HEK293 (cell line): ENCODE measurements around the gene SLC39A11.

Experiments
- CTCF ChIA-PET: fragments of 350-600 bp; formaldehyde crosslinking; extraction: SDS; loops from one replicate; lab custom pipeline; 2021; ENCODE audit warnings: antibody characterized with exemption; lab: Yijun Ruan, JAX
- POLR2A ChIA-PET: fragments of 300-600 bp; formaldehyde crosslinking; extraction: SDS; loops from one replicate; lab custom pipeline; 2020; ENCODE audit warnings: antibody characterized with exemption, inconsistent platforms; lab: Yijun Ruan, JAX
- H3K27ac ChIP-seq: fragments of 200-500 bp; sonication (Bioruptor generic); 2 replicates; pipeline ENCODE4 v1.5.1; 2014; ENCODE audit warnings: low read depth, low read length, control low read depth, inconsistent platforms; ENCODE audit errors: extremely low read depth
- H3K36me3 ChIP-seq, 2 experiments: fragments of 200-500 bp in 1 of 2; sonication (Bioruptor generic) in 1 of 2; 1 replicate in 1 of 2; 2 replicates in 1 of 2; pipeline ENCODE4 v1.5.1; 2014 to 2017; ENCODE audit warnings: inconsistent platforms in 2 of 2, low read length in 2 of 2; ENCODE audit not compliant: control insufficient read depth in 2 of 2, insufficient read depth in 1 of 2
- H3K4me1 ChIP-seq: fragments of 200-500 bp; sonication (Bioruptor generic); 2 replicates; pipeline ENCODE4 v1.5.1; 2014; ENCODE audit warnings: mild to moderate bottlenecking, low read length, inconsistent platforms; ENCODE audit not compliant: control insufficient read depth, insufficient read depth
- H3K4me3 ChIP-seq: 2 replicates; pipeline ENCODE4 v1.5.1; 2011; ENCODE audit warnings: low read depth, mild to moderate bottlenecking, control low read depth, low read length, moderate library complexity
- H3K9me3 ChIP-seq: fragments of 200-500 bp; sonication (Bioruptor generic); 2 replicates; pipeline ENCODE4 v1.5.1; 2014; ENCODE audit warnings: low read depth, low read length, inconsistent platforms; ENCODE audit not compliant: control insufficient read depth, insufficient read depth
- EGR2 ChIP-seq: fragments of 450-650 bp; formaldehyde crosslinking; IDR thresholded peaks from 2 replicates; pipeline ENCODE4 v1.5.1; 2016; ENCODE audit warnings: low read depth, missing biosample characterization, missing genetic modification characterization
- GFI1B ChIP-seq: fragments of 450-650 bp; formaldehyde crosslinking; IDR thresholded peaks from 2 replicates; pipeline ENCODE4 v1.5.1; 2016; ENCODE audit warnings: missing biosample characterization, missing genetic modification characterization
- KLF7 ChIP-seq: fragments of 450-650 bp; formaldehyde crosslinking; IDR thresholded peaks from 2 replicates; pipeline ENCODE4 v1.5.1; 2016; ENCODE audit warnings: missing biosample characterization, missing genetic modification characterization, borderline replicate concordance
- SALL2 ChIP-seq: fragments of 450-650 bp; formaldehyde crosslinking; IDR thresholded peaks from 2 replicates; pipeline ENCODE4 v1.5.0; 2017; ENCODE audit warnings: missing biosample characterization, mild to moderate bottlenecking, missing genetic modification characterization, borderline replicate concordance
- TRIM28 ChIP-seq: IDR thresholded peaks from 2 replicates; pipeline ENCODE4 v1.6.1; 2011; ENCODE audit warnings: low read length, control low read depth, borderline replicate concordance
- ZFP3 ChIP-seq: fragments of 450-650 bp; formaldehyde crosslinking; IDR thresholded peaks from 2 replicates; pipeline ENCODE4 v1.5.1; 2016; ENCODE audit warnings: low read depth, missing biosample characterization, missing genetic modification characterization
- ZNF133 ChIP-seq: fragments of 450-650 bp; formaldehyde crosslinking; IDR thresholded peaks from 2 replicates; pipeline ENCODE4 v1.5.1; 2016; ENCODE audit warnings: missing biosample characterization, missing genetic modification characterization
- ZNF157 ChIP-seq: fragments of 450-650 bp; formaldehyde crosslinking; IDR thresholded peaks from 2 replicates; pipeline ENCODE4 v1.5.1; 2016; ENCODE audit warnings: missing biosample characterization, missing genetic modification characterization
- ZNF23 ChIP-seq: fragments of 450-650 bp; formaldehyde crosslinking; IDR thresholded peaks from 2 replicates; pipeline ENCODE4 v1.5.1; 2016; ENCODE audit warnings: missing biosample characterization, missing genetic modification characterization, borderline replicate concordance
- ZNF239 ChIP-seq: fragments of 450-650 bp; formaldehyde crosslinking; IDR thresholded peaks from 2 replicates; pipeline ENCODE4 v1.5.1; 2016; ENCODE audit warnings: missing biosample characterization, missing genetic modification characterization
- ZNF324 ChIP-seq: fragments of 450-650 bp; formaldehyde crosslinking; IDR thresholded peaks from 2 replicates; pipeline ENCODE4 v1.5.1; 2016; ENCODE audit warnings: missing biosample characterization, missing genetic modification characterization
- ZNF37A ChIP-seq: fragments of 450-650 bp; IDR thresholded peaks from 2 replicates; pipeline ENCODE4 v1.5.1; 2018; ENCODE audit warnings: missing biosample characterization, missing genetic modification characterization
- ZNF521 ChIP-seq: fragments of 450-650 bp; formaldehyde crosslinking; IDR thresholded peaks from 2 replicates; pipeline ENCODE4 v1.5.1; 2017; ENCODE audit warnings: missing biosample characterization, mild to moderate bottlenecking, missing genetic modification characterization
- ZNF530 ChIP-seq: fragments of 450-650 bp; formaldehyde crosslinking; IDR thresholded peaks from 2 replicates; pipeline ENCODE4 v1.5.1; 2016; ENCODE audit warnings: low read depth, missing biosample characterization, missing genetic modification characterization
- ZNF585B ChIP-seq: fragments of 450-650 bp; formaldehyde crosslinking; IDR thresholded peaks from 2 replicates; pipeline ENCODE4 v1.5.1; 2016; ENCODE audit warnings: missing biosample characterization, missing genetic modification characterization
- ZNF610 ChIP-seq: fragments of 450-650 bp; formaldehyde crosslinking; IDR thresholded peaks from 2 replicates; pipeline ENCODE4 v1.5.1; 2016; ENCODE audit warnings: missing biosample characterization, missing genetic modification characterization, borderline replicate concordance
- ZNF664 ChIP-seq: fragments of 450-650 bp; formaldehyde crosslinking; IDR thresholded peaks from 2 replicates; pipeline ENCODE4 v1.5.1; 2016; ENCODE audit warnings: missing biosample characterization, missing genetic modification characterization
- ZNF776 ChIP-seq: fragments of 450-650 bp; formaldehyde crosslinking; IDR thresholded peaks from 2 replicates; pipeline ENCODE4 v1.5.0; 2017; ENCODE audit warnings: missing biosample characterization, missing genetic modification characterization, borderline replicate concordance
- ZNF830 ChIP-seq: fragments of 450-650 bp; IDR thresholded peaks from 2 replicates; pipeline ENCODE4 v1.5.0; 2018; ENCODE audit warnings: missing biosample characterization, missing genetic modification characterization, low read depth, mild to moderate bottlenecking, moderate library complexity
- ZSCAN16 ChIP-seq: fragments of 450-650 bp; formaldehyde crosslinking; IDR thresholded peaks from 2 replicates; pipeline ENCODE4 v1.5.1; 2016; ENCODE audit warnings: missing biosample characterization, missing genetic modification characterization
- TF ChIP-seq, protein P1 (sequence below): fragments of 450-650 bp; formaldehyde crosslinking; IDR thresholded peaks from 2 replicates; pipeline ENCODE4 v1.5.1; 2016; ENCODE audit warnings: missing biosample characterization, missing genetic modification characterization
- TF ChIP-seq, protein P2 (sequence below): fragments of 450-650 bp; formaldehyde crosslinking; IDR thresholded peaks from 2 replicates; pipeline ENCODE4 v1.5.1; 2016; ENCODE audit warnings: missing biosample characterization, missing genetic modification characterization
- TF ChIP-seq, protein P3 (sequence below): fragments of 450-650 bp; formaldehyde crosslinking; IDR thresholded peaks from 2 replicates; pipeline ENCODE4 v1.5.0; 2017; ENCODE audit warnings: missing biosample characterization, missing genetic modification characterization, borderline replicate concordance
- TF ChIP-seq, protein P4 (sequence below): fragments of 450-650 bp; formaldehyde crosslinking; IDR thresholded peaks from 2 replicates; pipeline ENCODE4 v1.5.1; 2017; ENCODE audit warnings: missing biosample characterization, missing genetic modification characterization
- TF ChIP-seq, protein P5 (sequence below): fragments of 450-650 bp; formaldehyde crosslinking; IDR thresholded peaks from 2 replicates; pipeline ENCODE4 v1.5.1; 2017; ENCODE audit warnings: missing biosample characterization, missing genetic modification characterization

Gene SLC39A11

DNA sequence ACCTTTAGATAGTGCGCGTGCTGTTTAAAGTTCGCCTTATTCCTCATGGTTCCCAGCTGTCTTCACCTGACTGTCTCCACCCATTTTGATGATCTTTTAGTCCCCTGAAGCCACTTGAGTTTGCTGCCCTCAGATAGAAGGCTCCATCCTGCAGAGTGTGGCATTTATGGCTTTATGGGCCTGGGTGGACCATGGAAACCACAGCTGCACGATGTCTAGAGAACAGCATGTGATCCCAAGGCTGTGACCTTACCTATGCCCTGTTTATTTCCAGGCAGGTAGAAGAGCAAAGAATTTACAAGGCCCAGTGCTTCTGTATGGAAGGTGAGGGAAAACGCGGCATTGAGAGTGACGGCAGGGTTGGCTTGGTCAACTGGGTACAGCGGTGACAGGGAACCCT is 356.9 kb downstream of the SLC39A11 start (continued):
- TF ChIP-seq, protein P1, sequence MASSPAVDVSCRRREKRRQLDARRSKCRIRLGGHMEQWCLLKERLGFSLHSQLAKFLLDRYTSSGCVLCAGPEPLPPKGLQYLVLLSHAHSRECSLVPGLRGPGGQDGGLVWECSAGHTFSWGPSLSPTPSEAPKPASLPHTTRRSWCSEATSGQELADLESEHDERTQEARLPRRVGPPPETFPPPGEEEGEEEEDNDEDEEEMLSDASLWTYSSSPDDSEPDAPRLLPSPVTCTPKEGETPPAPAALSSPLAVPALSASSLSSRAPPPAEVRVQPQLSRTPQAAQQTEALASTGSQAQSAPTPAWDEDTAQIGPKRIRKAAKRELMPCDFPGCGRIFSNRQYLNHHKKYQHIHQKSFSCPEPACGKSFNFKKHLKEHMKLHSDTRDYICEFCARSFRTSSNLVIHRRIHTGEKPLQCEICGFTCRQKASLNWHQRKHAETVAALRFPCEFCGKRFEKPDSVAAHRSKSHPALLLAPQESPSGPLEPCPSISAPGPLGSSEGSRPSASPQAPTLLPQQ (tag by site-specific recombination), result no peak
- TF ChIP-seq ZNF23 (tag by site-specific recombination), result no peak
- no peak for TF ChIP-seq ZSCAN16 (tag by site-specific recombination)
- no peak for TF ChIP-seq ZNF157 (tag by site-specific recombination)
- no peak for TF ChIP-seq ZNF324 (tag by site-specific recombination)
- TF ChIP-seq SALL2, result no peak

DNA sequence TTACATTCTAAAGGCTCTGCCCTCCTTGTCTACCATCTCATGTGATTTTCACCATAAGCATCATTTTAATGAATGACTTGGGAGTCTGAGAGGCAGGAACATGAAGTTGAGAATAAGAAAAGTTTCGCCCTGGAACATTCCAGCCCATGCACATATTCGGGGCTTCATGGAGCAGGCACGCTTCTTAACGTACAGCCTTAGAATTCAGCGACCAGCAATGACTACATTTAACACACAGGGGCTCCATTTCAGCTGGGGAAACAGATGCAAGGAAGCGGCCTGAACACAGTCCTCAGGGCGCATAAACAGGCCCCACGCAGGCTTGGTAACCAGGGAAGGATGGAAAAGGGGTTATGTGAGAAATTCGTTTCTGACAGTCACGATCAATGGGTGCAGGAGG is 357.4 kb downstream of the SLC39A11 start:
- Histone ChIP-seq H3K4me1 (no peaks in the 10 kb centered on the region), H3K27ac (no peak overlapping the region), H3K4me3 (no peak overlapping the region), H3K9me3 (no peaks in the 10 kb centered on the region), H3K36me3 (no peaks in the 10 kb centered on the region)
- ChIA-PET CTCF (interaction anchor here (1.1 to 3.4 kb wide), 3 partner anchors 10 to 459 kb away, joined by 3 to 20 read pairs (median 3); no protein-coding TSS in a partner anchor), POLR2A (no interaction called here)
- TF ChIP-seq ZFP3 (tag by site-specific recombination) (no peak), ZNF530 (tag by site-specific recombination) (no peak), ZNF37A (tag by site-specific recombination) (no peak)
- TF ChIP-seq, protein P2, sequence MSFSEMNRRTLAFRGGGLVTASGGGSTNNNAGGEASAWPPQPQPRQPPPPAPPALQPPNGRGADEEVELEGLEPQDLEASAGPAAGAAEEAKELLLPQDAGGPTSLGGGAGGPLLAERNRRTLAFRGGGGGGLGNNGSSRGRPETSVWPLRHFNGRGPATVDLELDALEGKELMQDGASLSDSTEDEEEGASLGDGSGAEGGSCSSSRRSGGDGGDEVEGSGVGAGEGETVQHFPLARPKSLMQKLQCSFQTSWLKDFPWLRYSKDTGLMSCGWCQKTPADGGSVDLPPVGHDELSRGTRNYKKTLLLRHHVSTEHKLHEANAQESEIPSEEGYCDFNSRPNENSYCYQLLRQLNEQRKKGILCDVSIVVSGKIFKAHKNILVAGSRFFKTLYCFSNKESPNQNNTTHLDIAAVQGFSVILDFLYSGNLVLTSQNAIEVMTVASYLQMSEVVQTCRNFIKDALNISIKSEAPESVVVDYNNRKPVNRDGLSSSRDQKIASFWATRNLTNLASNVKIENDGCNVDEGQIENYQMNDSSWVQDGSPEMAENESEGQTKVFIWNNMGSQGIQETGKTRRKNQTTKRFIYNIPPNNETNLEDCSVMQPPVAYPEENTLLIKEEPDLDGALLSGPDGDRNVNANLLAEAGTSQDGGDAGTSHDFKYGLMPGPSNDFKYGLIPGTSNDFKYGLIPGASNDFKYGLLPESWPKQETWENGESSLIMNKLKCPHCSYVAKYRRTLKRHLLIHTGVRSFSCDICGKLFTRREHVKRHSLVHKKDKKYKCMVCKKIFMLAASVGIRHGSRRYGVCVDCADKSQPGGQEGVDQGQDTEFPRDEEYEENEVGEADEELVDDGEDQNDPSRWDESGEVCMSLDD (tag by site-specific recombination), result no peak

DNA sequence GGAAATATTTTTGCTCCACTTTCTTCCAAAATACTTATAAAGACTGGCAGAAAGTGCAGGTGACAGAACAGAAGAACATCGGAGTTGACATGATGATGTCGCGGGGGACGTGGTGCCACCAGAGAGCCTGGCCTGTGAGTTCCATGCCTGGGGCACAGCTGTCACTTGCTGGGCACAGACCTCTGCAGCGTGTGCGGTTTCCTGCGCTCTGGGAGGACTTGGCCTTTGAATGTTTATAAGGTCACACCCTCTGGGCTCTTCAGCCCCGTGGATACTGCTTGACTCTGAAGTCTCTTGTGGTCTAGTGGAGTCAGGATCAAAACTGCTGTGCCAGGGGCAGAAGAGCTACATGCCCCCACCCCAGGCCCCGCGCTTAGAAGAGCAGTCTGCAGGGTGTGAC is 357.9 kb downstream of the SLC39A11 start:
- no peaks in the 10 kb centered on the region for H3K36me3 ChIP-seq
- ChIA-PET CTCF (interaction anchor here (0.6 to 3.4 kb wide), 5 partner anchors 9 to 521 kb away, joined by 3 to 20 read pairs (median 3); no protein-coding TSS in a partner anchor), POLR2A (no interaction called here)
- no peaks in the 10 kb centered on the region for H3K9me3 ChIP-seq
- no peaks in the 10 kb centered on the region for H3K4me1 ChIP-seq
- no peak overlapping the region for H3K4me3 ChIP-seq
- no peak overlapping the region for H3K27ac ChIP-seq
- TF ChIP-seq ZNF610 (no peak), ZNF830 (no peak), ZNF776 (tag by site-specific recombination) (no peak), ZNF664 (tag by site-specific recombination) (no peak), KLF7 (no peak), GFI1B (tag by site-specific recombination) (no peak), ZNF133 (tag by site-specific recombination) (no peak), EGR2 (tag by site-specific recombination) (no peak), ZNF521 (tag by site-specific recombination) (no peak), TRIM28 (no peak), ZNF239 (tag by site-specific recombination) (no peak), ZNF585B (tag by site-specific recombination) (no peak)
- TF ChIP-seq, protein P3, sequence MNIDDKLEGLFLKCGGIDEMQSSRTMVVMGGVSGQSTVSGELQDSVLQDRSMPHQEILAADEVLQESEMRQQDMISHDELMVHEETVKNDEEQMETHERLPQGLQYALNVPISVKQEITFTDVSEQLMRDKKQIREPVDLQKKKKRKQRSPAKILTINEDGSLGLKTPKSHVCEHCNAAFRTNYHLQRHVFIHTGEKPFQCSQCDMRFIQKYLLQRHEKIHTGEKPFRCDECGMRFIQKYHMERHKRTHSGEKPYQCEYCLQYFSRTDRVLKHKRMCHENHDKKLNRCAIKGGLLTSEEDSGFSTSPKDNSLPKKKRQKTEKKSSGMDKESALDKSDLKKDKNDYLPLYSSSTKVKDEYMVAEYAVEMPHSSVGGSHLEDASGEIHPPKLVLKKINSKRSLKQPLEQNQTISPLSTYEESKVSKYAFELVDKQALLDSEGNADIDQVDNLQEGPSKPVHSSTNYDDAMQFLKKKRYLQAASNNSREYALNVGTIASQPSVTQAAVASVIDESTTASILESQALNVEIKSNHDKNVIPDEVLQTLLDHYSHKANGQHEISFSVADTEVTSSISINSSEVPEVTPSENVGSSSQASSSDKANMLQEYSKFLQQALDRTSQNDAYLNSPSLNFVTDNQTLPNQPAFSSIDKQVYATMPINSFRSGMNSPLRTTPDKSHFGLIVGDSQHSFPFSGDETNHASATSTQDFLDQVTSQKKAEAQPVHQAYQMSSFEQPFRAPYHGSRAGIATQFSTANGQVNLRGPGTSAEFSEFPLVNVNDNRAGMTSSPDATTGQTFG (tag by site-specific recombination), result no peak
- TF ChIP-seq, protein P4, sequence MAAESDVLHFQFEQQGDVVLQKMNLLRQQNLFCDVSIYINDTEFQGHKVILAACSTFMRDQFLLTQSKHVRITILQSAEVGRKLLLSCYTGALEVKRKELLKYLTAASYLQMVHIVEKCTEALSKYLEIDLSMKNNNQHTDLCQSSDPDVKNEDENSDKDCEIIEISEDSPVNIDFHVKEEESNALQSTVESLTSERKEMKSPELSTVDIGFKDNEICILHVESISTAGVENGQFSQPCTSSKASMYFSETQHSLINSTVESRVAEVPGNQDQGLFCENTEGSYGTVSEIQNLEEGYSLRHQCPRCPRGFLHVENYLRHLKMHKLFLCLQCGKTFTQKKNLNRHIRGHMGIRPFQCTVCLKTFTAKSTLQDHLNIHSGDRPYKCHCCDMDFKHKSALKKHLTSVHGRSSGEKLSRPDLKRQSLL (tag by site-specific recombination), result no peak
- TF ChIP-seq, protein P5, sequence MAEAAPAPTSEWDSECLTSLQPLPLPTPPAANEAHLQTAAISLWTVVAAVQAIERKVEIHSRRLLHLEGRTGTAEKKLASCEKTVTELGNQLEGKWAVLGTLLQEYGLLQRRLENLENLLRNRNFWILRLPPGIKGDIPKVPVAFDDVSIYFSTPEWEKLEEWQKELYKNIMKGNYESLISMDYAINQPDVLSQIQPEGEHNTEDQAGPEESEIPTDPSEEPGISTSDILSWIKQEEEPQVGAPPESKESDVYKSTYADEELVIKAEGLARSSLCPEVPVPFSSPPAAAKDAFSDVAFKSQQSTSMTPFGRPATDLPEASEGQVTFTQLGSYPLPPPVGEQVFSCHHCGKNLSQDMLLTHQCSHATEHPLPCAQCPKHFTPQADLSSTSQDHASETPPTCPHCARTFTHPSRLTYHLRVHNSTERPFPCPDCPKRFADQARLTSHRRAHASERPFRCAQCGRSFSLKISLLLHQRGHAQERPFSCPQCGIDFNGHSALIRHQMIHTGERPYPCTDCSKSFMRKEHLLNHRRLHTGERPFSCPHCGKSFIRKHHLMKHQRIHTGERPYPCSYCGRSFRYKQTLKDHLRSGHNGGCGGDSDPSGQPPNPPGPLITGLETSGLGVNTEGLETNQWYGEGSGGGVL (tag by site-specific recombination), result no peak
